K562 (cell line): ENCODE results near the gene RBBP5. TPM values are rescaled to one million over a fixed set of nuclear protein-coding genes. Genes with fewer than 3 reads are reported as not detected.

Experiments
- ATAC-seq: fragments of 200-7000 bp; cut with Tn5 transposase; 3 replicates; pipeline ENCODE4 v1.9.1; 2020; ENCODE audit warnings: moderate library complexity
- BruUV-seq: library from RNA; stranded (reverse); fragments of 400-500 nt; replicated peaks from 2 replicates; lab custom pipeline; 2021; lab: Mats Ljungman, UMichigan
- CTCF ChIA-PET: fragments of 300-600 bp; formaldehyde crosslinking; extraction: SDS; loops from one replicate; lab custom pipeline; 2021; ENCODE audit warnings: low intra/inter-chr PET ratio; lab: Yijun Ruan, JAX
- POLR2A ChIA-PET: fragments of 300-600, 350-650 bp; sonication (Branson Sonifier 250); formaldehyde crosslinking; extraction: SDS; loops from one replicate; lab custom pipeline; 2021; ENCODE audit warnings: antibody characterized with exemption, inconsistent platforms; lab: Yijun Ruan, JAX
- DNase-seq, 4 experiments: peaks; one replicate each; pipeline versions ENCODE4 v3.0.0 to v3.0.0-alpha.2; 2011 to 2018; ENCODE audit warnings: low spot score in 3 of 4, mixed read lengths in 3 of 4; ENCODE audit errors: extremely low read depth in 1 of 4
- FAIRE-seq: peaks from 2 replicates; lab custom pipeline; 2011; peaks lifted over from hg19 to GRCh38; lab: Jason Lieb, UNC
- H2AFZ ChIP-seq: 2 replicates; pipeline ENCODE4 v1.6.0; 2011; ENCODE audit warnings: low read depth, low read length, control low read depth, inconsistent platforms
- H3K27ac ChIP-seq: fragments of 200-600 bp; 3 replicates; pipeline ENCODE4 v1.8.0; 2011; ENCODE audit warnings: low read depth, mild to moderate bottlenecking, control low read depth, inconsistent platforms, low read length, moderate library complexity, mixed read lengths; ENCODE audit errors: extremely low read depth
- H3K27me3 ChIP-seq, 2 experiments: fragments of 300-600 bp in 1 of 2; 2 replicates in 1 of 2; 3 replicates in 1 of 2; pipeline versions ENCODE4 v1.6.0 to v1.8.0; 2011; ENCODE audit warnings: inconsistent platforms in 2 of 2, low read length in 2 of 2, mild to moderate bottlenecking in 1 of 2, mixed read lengths in 1 of 2, moderate library complexity in 1 of 2; ENCODE audit not compliant: control insufficient read depth in 2 of 2, insufficient read depth in 2 of 2
- H3K36me3 ChIP-seq: fragments of 300-600 bp; 3 replicates; pipeline ENCODE4 v1.8.0; 2011; ENCODE audit warnings: mild to moderate bottlenecking, low read length, inconsistent platforms; ENCODE audit not compliant: control insufficient read depth, insufficient read depth
- H3K4me1 ChIP-seq, 2 experiments: fragments of 200-600 bp in 1 of 2; replicated peaks in 1 of 2; 2 replicates in 1 of 2; 3 replicates in 1 of 2; pipeline versions ENCODE4 v1.5.1 to v1.8.0; 2011; ENCODE audit warnings: inconsistent platforms in 2 of 2, low read length in 2 of 2, mild to moderate bottlenecking in 1 of 2, mixed read lengths in 1 of 2, moderate library complexity in 1 of 2; ENCODE audit not compliant: control insufficient read depth in 2 of 2, insufficient read depth in 2 of 2
- H3K4me2 ChIP-seq: 2 replicates; pipeline ENCODE4 v1.6.1; 2011; ENCODE audit warnings: low read length, control low read depth, inconsistent platforms, mixed read lengths; ENCODE audit not compliant: insufficient read depth
- H3K4me3 ChIP-seq: fragments of 200-600 bp; sonication (generic), shearing (Covaris generic); 2 replicates; pipeline ENCODE4 v1.5.1; 2016; ENCODE audit warnings: control low read depth, inconsistent platforms
- H3K79me2 ChIP-seq: fragments of 200-600 bp; 3 replicates; pipeline ENCODE4 v1.8.0; 2011; ENCODE audit warnings: low read length, inconsistent platforms; ENCODE audit not compliant: control insufficient read depth, insufficient read depth
- H3K9ac ChIP-seq, 2 experiments: 2 replicates each; pipeline versions ENCODE4 v1.6.0 to v1.6.1; 2011; ENCODE audit warnings: low read depth in 2 of 2, low read length in 2 of 2, control low read depth in 1 of 2, inconsistent platforms in 1 of 2, mild to moderate bottlenecking in 1 of 2, mixed read lengths in 1 of 2; ENCODE audit not compliant: insufficient read depth in 1 of 2
- H3K9me1 ChIP-seq: one replicate; pipeline ENCODE4 v1.6.0; 2011; ENCODE audit warnings: inconsistent platforms, mild to moderate bottlenecking, low read length, moderate library complexity; ENCODE audit not compliant: control insufficient read depth, insufficient read depth
- H3K9me3 ChIP-seq: replicated peaks from 2 replicates; pipeline ENCODE4 v1.5.1; 2011; ENCODE audit warnings: low read depth, low read length, inconsistent platforms; ENCODE audit not compliant: control insufficient read depth, insufficient read depth
- H4K20me1 ChIP-seq: replicated peaks from 2 replicates; pipeline ENCODE4 v1.6.1; 2011; ENCODE audit warnings: low read length, inconsistent platforms, mixed read lengths; ENCODE audit not compliant: control insufficient read depth, insufficient read depth
- EP400 ChIP-seq: fragments of 450-650 bp; IDR thresholded peaks from 2 replicates; pipeline ENCODE4 v1.6.1; 2017; ENCODE audit warnings: antibody characterized with exemption, mild to moderate bottlenecking, moderate library complexity
- JUN ChIP-seq, 2 experiments: sonication (generic) in 1 of 2; formaldehyde crosslinking in 1 of 2; IDR thresholded peaks; 2 replicates each; pipeline versions ENCODE4 v1.6.1 to v1.8.0; 2012 to 2022; ENCODE audit warnings: borderline replicate concordance in 2 of 2, mild to moderate bottlenecking in 2 of 2, improper control_type of control experiment in 1 of 2, low read depth in 1 of 2, low read length in 1 of 2, missing genetic modification reagents in 1 of 2
- MIER1 ChIP-seq: fragments of 450-650 bp; IDR thresholded peaks from 2 replicates; pipeline ENCODE4 v1.6.1; 2016; ENCODE audit warnings: antibody characterized with exemption, mild to moderate bottlenecking, low read depth
- RAD21 ChIP-seq, 2 experiments: fragments of 250-450 bp in 1 of 2; fragments of 450-650 bp in 1 of 2; sonication (Bioruptor Pico) in 1 of 2; formaldehyde crosslinking in 1 of 2; IDR thresholded peaks in 1 of 2; conservative IDR thresholded peaks in 1 of 2; 2 replicates each; pipeline versions ENCODE4 v1.4.0 to v1.8.0; 2020 to 2022; ENCODE audit warnings: mild to moderate bottlenecking in 2 of 2, moderate library complexity in 1 of 2
- SUPT5H ChIP-seq: fragments of 450-650 bp; IDR thresholded peaks from 2 replicates; pipeline ENCODE4 v1.6.1; 2016
- ZSCAN32 ChIP-seq: fragments of 450-650 bp; formaldehyde crosslinking; IDR thresholded peaks from 2 replicates; pipeline ENCODE4 v1.4.0; 2020; ENCODE audit warnings: mild to moderate bottlenecking, moderate library complexity
- WGBS: fragments of 100-300 bp; shearing (Covaris generic); methylation state at CpG from one replicate; pipeline ENCODE4 v1.1.6; 2016; ENCODE audit warnings: low coverage, mixed read lengths; ENCODE audit not compliant: insufficient coverage; ENCODE audit errors: missing lambda C conversion rate; 5-methylcytosine and 5-hydroxymethylcytosine counted together
- in situ Hi-C: fragments of 300-500 bp; cut with MboI; formaldehyde crosslinking; loops from 4 replicates; pipeline ENCODE4 v1.15.0; 2018; ENCODE audit warnings: inconsistent platforms, mixed read lengths
- intact Hi-C: fragments of 100-400 bp; cut with micrococcal nuclease; formaldehyde crosslinking; loops from 2 replicates; pipeline ENCODE4 v1.14.2; 2022
- polyA plus RNA-seq, 8 experiments: library from polyadenylated mRNA; depleted of rRNA in 4 of 8; stranded (reverse) in 5 of 8; unstranded in 3 of 8; fragments of >200 nt; fragmentation: Nextera tagmentation in 2 of 8; fragmentation: Illumina TruSeq in 1 of 8; extraction: Ambion mirVana in 2 of 8; extraction: Trizol in 1 of 8; gene quantifications; 2 replicates each; pipeline versions ENCODE4 v1.2.1 to v1.2.3, GENCODE V29; 2011 to 2014; ENCODE audit warnings: inconsistent platforms in 1 of 8, missing spikeins in 1 of 8
- total RNA-seq, 7 experiments: library from RNA; depleted of rRNA in 6 of 7; stranded (reverse); fragments of >200 nt in 6 of 7; fragmentation: Illumina TruSeq in 2 of 7; extraction: Trizol in 2 of 7; gene quantifications; 2 replicates each; pipeline versions ENCODE4 v1.2.1 to v1.2.3, GENCODE V29; 2011 to 2021; ENCODE audit warnings: low replicate concordance in 1 of 7
- TF ChIP-seq, protein P1 (sequence below): sonication (generic); formaldehyde crosslinking; IDR thresholded peaks from 2 replicates; pipeline ENCODE4 v1.8.0; 2022; ENCODE audit warnings: mild to moderate bottlenecking, missing genetic modification reagents

Gene RBBP5
- total and polyA plus RNA-seq, 9 of the 15 experiments (the other 6 are each of a cell fraction or from before 2014, with no cell fraction given), result 17.2 to 37.4 (median 28.4) TPM

DNA sequence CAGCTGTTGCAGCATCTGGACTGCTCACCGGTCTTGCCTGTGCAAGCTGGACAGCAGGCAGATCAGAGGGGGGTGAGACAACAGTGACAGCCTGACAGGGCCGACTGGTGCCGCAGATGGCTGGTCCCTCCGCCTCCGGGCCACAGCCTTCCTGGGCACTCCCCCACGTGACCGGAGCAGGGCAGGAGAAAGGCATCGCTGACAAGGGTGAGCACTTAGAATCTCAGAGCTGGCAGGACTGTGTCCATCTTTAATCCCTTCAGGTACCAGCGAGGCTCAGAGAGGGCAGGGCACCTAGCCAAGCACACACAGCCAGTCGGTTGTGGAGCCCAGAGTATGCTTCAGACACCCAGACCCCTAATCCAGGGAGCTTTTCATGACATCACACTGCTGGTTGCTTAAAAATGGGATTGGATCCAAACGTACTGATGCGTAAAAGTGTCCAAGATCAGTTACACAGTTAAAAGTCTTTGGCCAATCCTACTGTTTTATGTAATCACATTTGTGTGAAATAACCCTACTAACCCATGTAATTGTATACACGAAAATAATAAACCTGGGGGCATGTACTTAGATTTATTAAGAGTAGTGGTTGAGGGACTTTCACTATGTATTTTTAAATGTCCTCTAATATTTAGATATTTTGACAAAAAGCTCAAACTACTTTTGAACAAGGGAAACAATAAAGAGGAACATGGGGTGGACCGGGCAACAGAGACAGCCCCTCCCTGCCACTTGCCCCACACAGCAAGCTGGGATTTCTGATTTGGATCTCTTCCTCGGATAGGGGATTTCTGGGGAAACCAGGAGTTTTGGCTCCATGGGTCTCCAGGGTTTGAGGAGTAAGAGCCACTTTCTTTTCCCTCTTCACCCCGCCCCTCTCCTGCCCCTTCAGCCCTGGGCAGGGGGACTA, 79.5 kb downstream of the RBBP5 start (continued):
- TF ChIP-seq RAD21 (CRISPR knock-in tag; conservative IDR thresholded peaks at IDR 0.05 in 1 of 2, IDR thresholded peaks at IDR 0.05 in 1 of 2), result no peak
- no peak for TF ChIP-seq ZSCAN32
- TF ChIP-seq, protein P1, sequence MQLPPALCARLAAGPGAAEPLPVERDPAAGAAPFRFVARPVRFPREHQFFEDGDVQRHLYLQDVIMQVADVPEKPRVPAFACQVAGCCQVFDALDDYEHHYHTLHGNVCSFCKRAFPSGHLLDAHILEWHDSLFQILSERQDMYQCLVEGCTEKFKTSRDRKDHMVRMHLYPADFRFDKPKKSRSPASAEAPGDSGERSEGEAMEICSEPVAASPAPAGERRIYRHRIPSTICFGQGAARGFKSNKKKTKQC (CRISPR knock-in tag), result no peak
- TF ChIP-seq JUN (IDR thresholded peaks at IDR 0.05; ENCODE audit: borderline replicate concordance, low read depth, low read length), result no peak
- TF ChIP-seq JUN (CRISPR knock-in tag; IDR thresholded peaks at IDR 0.05; ENCODE audit: borderline replicate concordance), result no peak
- TF ChIP-seq MIER1, result no peak

DNA sequence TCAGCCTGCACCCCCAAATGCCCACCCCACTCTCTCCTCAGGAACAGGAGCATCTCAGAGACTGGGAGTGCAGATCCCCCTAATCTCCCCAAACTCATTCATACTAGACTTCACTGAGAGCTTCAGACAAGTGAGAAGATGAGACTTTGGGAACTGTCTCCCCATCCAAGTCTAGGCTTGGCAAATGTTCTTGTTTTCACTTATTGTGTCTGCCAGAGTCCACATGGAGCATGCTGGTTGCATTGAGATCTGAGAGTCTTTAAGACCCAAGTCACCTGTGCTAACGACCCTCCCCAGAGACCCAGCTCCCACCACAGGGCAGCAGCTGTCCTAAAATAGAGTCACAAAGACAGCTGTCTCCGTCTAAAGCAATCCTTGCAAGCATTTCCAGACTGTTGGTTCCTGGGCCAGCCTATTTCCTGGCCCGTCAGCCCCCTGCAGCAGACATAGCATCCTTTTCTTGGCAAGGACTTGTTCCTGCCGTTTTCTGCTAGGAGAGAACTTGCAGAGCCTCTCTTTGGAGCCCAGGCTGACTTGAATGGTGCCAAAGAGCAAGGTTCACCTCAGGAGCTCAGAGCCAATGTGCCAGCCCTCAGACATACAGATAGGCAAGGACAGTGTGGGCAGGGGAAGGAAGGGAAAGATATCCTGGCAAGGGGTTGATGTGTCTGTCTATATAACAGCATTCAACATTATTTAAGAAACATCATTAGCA, 80.6 kb downstream of the RBBP5 start:
- Histone ChIP-seq H4K20me1 (peaks cover 19% of the 10 kb centered on the region), H3K4me2 (no peak overlapping the region), H3K27me3 (peaks cover 36 to 76% of the 10 kb centered on the region in 2 experiments; a peak in 4 of 5 replicates), H3K4me3 (no peak overlapping the region), H3K9ac (no peak overlapping the region), H3K27ac (no peak overlapping the region), H3K9me1 (no peaks in the 10 kb centered on the region), H3K4me1 (peaks cover 0 to 8% of the 10 kb centered on the region in 2 experiments; a peak in 1 of 5 replicates), H3K36me3 (no peaks in the 10 kb centered on the region), H2AFZ (no peak overlapping the region), H3K9me3 (no peaks in the 10 kb centered on the region), H3K79me2 (no peaks in the 10 kb centered on the region)
- CTCF ChIA-PET, result interaction anchor here (0.6 kb wide), 1 partner anchor 99 kb away, joined by 5 read pairs; no protein-coding TSS in a partner anchor
- in situ Hi-C loops, result no loop called here
- POLR2A ChIA-PET, result interaction anchor here (0.5 to 1.3 kb wide), 5 partner anchors 12 to 1000 kb away, joined by 3 to 5 read pairs (median 3); no protein-coding TSS in a partner anchor
- FAIRE-seq, result no peak
- no TSS peak for BruUV-seq
- intact Hi-C loops, result no loop called here
- no peak for ATAC-seq
- DNase-seq, result no peak
- 1% methylated on average over 4 of the region's 4 CpGs for WGBS
- TF ChIP-seq EP400 (no peak), SUPT5H (no peak)
